ENCODE results near the gene HAUS5. TPM values are rescaled to one million over a fixed set of nuclear protein-coding genes. Genes with fewer than 3 reads are reported as not detected.
"Not testable (repeated sequence)": the region's sequence is repeated elsewhere in the genome, so short reads cannot be mapped to it uniquely, and the experiment has no call there.

The HAUS5 gene
- total RNA-seq, 1 experiment from 2014 or later: 21.3 TPM

GRCh38 chr19:35642798-35643254, 30.3 kb downstream of the HAUS5 start:
- no peak for DNase-seq (ENCODE audit: low read depth)

GRCh38 chr19:35643255-35644205, 31.0 kb downstream of the HAUS5 start:
- peak; percentile 86 for DNase-seq (ENCODE audit: low read depth)

- DNase-seq (ENCODE audit: low read depth): peak; percentile 97
Observed at GRCh38 chr19:35644206-35644986, 31.9 kb downstream of the HAUS5 start.

- peak; percentile 73 for DNase-seq (ENCODE audit: low read depth)
Observed at GRCh38 chr19:35644987-35645679, 32.6 kb downstream of the HAUS5 start.

GRCh38 chr19:35645680-35646511, 33.4 kb downstream of the HAUS5 start:
- DNase-seq (ENCODE audit: low read depth): no peak

- DNase-seq (ENCODE audit: low read depth): peak; percentile 98
Observed at GRCh38 chr19:35648017-35648961, 35.8 kb downstream of the HAUS5 start, which contains the start of gene COX6B1. Gene COX6B1 (plus strand): TSS chr19:35648323. CDS start chr19:35651244, 2,921 bp downstream.

GRCh38 chr19:35650581-35650980, 38.0 kb downstream of the HAUS5 start:
- DNase-seq (ENCODE audit: low read depth): no peak

GRCh38 chr19:35654828-35655227, 42.3 kb downstream of the HAUS5 start:
- not testable (repeated sequence) for DNase-seq (ENCODE audit: low read depth)

GRCh38 chr19:35655600-35655999, 43.1 kb downstream of the HAUS5 start:
- DNase-seq (ENCODE audit: low read depth): no peak

- DNase-seq (ENCODE audit: low read depth): no peak
Observed at GRCh38 chr19:35656700-35657099, 44.2 kb downstream of the HAUS5 start.

GRCh38 chr19:35657904-35658700, 45.6 kb downstream of the HAUS5 start:
- DNase-seq (ENCODE audit: low read depth): peak; percentile 23

GRCh38 chr19:35661995-35662340, 49.4 kb downstream of the HAUS5 start:
- DNase-seq (ENCODE audit: low read depth): no peak

GRCh38 chr19:35663981-35664380, 51.4 kb downstream of the HAUS5 start:
- DNase-seq (ENCODE audit: low read depth): no peak

- no peak for DNase-seq (ENCODE audit: low read depth)
Observed at GRCh38 chr19:35665157-35665556, 52.6 kb downstream of the HAUS5 start.

- no peak for DNase-seq (ENCODE audit: low read depth)
Observed at GRCh38 chr19:35665604-35666003, 53.1 kb downstream of the HAUS5 start.

GRCh38 chr19:35666251-35666913, 53.8 kb downstream of the HAUS5 start, which contains the start of gene UPK1A:
Gene UPK1A (plus strand): TSS chr19:35666517. CDS start chr19:35666813, 296 bp downstream.
- no peak for DNase-seq (ENCODE audit: low read depth)

GRCh38 chr19:35669566-35669965, 57.0 kb downstream of the HAUS5 start:
- no peak for DNase-seq (ENCODE audit: low read depth)

- DNase-seq (ENCODE audit: low read depth): no peak
Observed at GRCh38 chr19:35669974-35670373, 57.4 kb downstream of the HAUS5 start.

Measured in Daoy (cell line).